Psoas muscle (tissue), 8 donors: ENCODE results near the gene TOMM40L. TPM values are rescaled to one million over a fixed set of nuclear protein-coding genes. Genes with fewer than 3 reads are reported as not detected.

Experiments
- ATAC-seq, 4 donors: fragments of 200-7000 bp; cut with Tn5 transposase; one replicate each; pipeline ENCODE4 v1.9.1; 2020; ENCODE audit warnings: moderate library complexity in 3 of 4, mild to moderate bottlenecking in 2 of 4
- DNase-seq, 2 donors: peaks; one replicate each; pipeline ENCODE4 v3.0.0-alpha.2; 2020
- H3K27ac ChIP-seq: fragments of 200-600 bp; one replicate; pipeline ENCODE4 v1.8.0; 2022
- H3K27me3 ChIP-seq, 3 donors: fragments of 200-600 bp in 1 of 3; one replicate each; pipeline versions ENCODE4 v1.6.1 to v1.8.0; 2013 to 2022; ENCODE audit warnings: low read length in 2 of 3, mild to moderate bottlenecking in 2 of 3, moderate library complexity in 1 of 3; ENCODE audit not compliant: insufficient read depth in 3 of 3
- H3K36me3 ChIP-seq, 2 donors: fragments of 200-600 bp in 1 of 2; one replicate each; pipeline versions ENCODE4 v1.6.1 to v1.8.0; 2013 to 2022; ENCODE audit warnings: low read depth in 1 of 2, mild to moderate bottlenecking in 1 of 2, moderate library complexity in 1 of 2; ENCODE audit not compliant: insufficient read depth in 1 of 2
- H3K4me1 ChIP-seq: fragments of 200-600 bp; one replicate; pipeline ENCODE4 v1.8.0; 2022
- H3K4me3 ChIP-seq: fragments of 200-600 bp; one replicate; pipeline ENCODE4 v1.8.0; 2022; ENCODE audit warnings: mild to moderate bottlenecking
- H3K9me3 ChIP-seq: fragments of 200-600 bp; one replicate; pipeline ENCODE4 v1.8.0; 2022
- CTCF ChIP-seq: fragments of 200-600 bp; IDR thresholded peaks from one replicate; pipeline ENCODE4 v1.8.0; 2022; ENCODE audit warnings: antibody characterized with exemption
- WGBS, 3 donors: extraction: QIAGEN DNeasy Blood & Tissue Kit; methylation state at CpG; one replicate each; pipeline versions ENCODE4 v1.1.6 to v1.1.7; 2013; 5-methylcytosine and 5-hydroxymethylcytosine counted together
- intact Hi-C, 2 donors: fragments of 100-400 bp; cut with DNase I; formaldehyde crosslinking; loops; one replicate each; pipeline versions ENCODE4 v1.11.0 to v1.14.2; 2022
- polyA plus RNA-seq, 3 donors: library from polyadenylated mRNA; stranded (reverse); fragments of 200-250 nt; gene quantifications; one replicate each; pipeline ENCODE4 v1.2.3, GENCODE V29; 2013
- total RNA-seq, 4 donors: library from RNA; stranded (reverse); fragmentation: NEBNext Ultra II Directional in 2 of 4; extraction: Animal tissue kit (Norgen Biotek cat#: 25700) in 2 of 4; gene quantifications; one replicate each; pipeline versions ENCODE4 v1.2.1 to v1.2.4, GENCODE V29; 2021 to 2023
- donor health status: healthy with polysubstance abuse.
- donor health status: DM: no; HTN: no; CAD: no; lungs with moderate emphysema.
- donor health status: Bipolar disorder and iron deficiency.
- donor health status: healthy.
- donor health status: DM: yes; HTN: yes; CAD: no.
- donor health status: DM: no; HTN: no; CAD: no.
- donor health status: DM: no; HTN: no; CAD: no.
- donor health status: DM: yes; HTN: yes; CAD: no.

The TOMM40L gene
- total and polyA plus RNA-seq, 7 donors, result 10.0 to 39.2 (median 27.9) TPM

- H3K4me3 ChIP-seq, result peak overlapping the region; percentile 64
- no peaks in the 10 kb centered on the region for H3K27me3 ChIP-seq
- ATAC-seq (no peak), DNase-seq (no peak)
- no peaks in the 10 kb centered on the region for H3K36me3 ChIP-seq
- 90 to 94% (median 90%) methylated on average over 7 of the region's 7 CpGs for WGBS, 3 donors
- no peak for TF ChIP-seq CTCF
- intact Hi-C loops, result no loop called here
- H3K4me1 ChIP-seq, result peaks cover 16% of the 10 kb centered on the region
- H3K27ac ChIP-seq, result peak overlapping the region; percentile 78
- H3K9me3 ChIP-seq, result no peaks in the 10 kb centered on the region
Observed at GRCh38 chr1:161196111-161196510, 29.7 kb upstream of the TOMM40L start.

GRCh38 chr1:161196521-161197451 lies 29.1 kb upstream of the TOMM40L start:
- no peaks in the 10 kb centered on the region for H3K9me3 ChIP-seq
- H3K4me3 ChIP-seq, result peak overlapping the region; percentile 64
- TF ChIP-seq CTCF, result no peak
- no peaks in the 10 kb centered on the region for H3K27me3 ChIP-seq
- ATAC-seq (no peak), DNase-seq (peak; percentile 52 to 70)
- peaks cover 16% of the 10 kb centered on the region for H3K4me1 ChIP-seq
- peak overlapping the region; percentile 78 for H3K27ac ChIP-seq
- H3K36me3 ChIP-seq, result no peaks in the 10 kb centered on the region
- intact Hi-C loops, result no loop called here
- WGBS, 3 donors, result 70 to 73% (median 70%) methylated on average over 26 to 27 of the region's 27 CpGs

GRCh38 chr1:161197560-161198193 lies 28.2 kb upstream of the TOMM40L start:
- TF ChIP-seq CTCF, result no peak
- Histone ChIP-seq H3K27ac (peak overlapping the region; percentile 78), H3K4me1 (peaks cover 16% of the 10 kb centered on the region), H3K4me3 (peak overlapping the region; percentile 64), H3K36me3 (no peaks in the 10 kb centered on the region), H3K9me3 (no peaks in the 10 kb centered on the region), H3K27me3 (no peaks in the 10 kb centered on the region)
- DNase-seq (no peak), ATAC-seq (no peak)
- intact Hi-C loops, result no loop called here
- WGBS, 3 donors, result 52 to 57% (median 56%) methylated on average over 7 to 11 of the region's 11 CpGs

- DNase-seq (peak; percentile 59 to 76), ATAC-seq (peak in 3 of 4 donors; percentile 7 to 21 (median 10))
- Histone ChIP-seq H3K4me1 (peaks cover 22% of the 10 kb centered on the region), H3K36me3 (peaks cover 0 to 2% of the 10 kb centered on the region in 2 donors), H3K4me3 (peak overlapping the region; percentile 64), H3K27ac (peak overlapping the region; percentile 78), H3K9me3 (no peaks in the 10 kb centered on the region), H3K27me3 (no peaks in the 10 kb centered on the region)
- TF ChIP-seq CTCF, result no peak
- 8 to 9% (median 8%) methylated on average over 20 of the region's 20 CpGs for WGBS, 3 donors
- intact Hi-C loops, result no loop called here
Observed at GRCh38 chr1:161198194-161198896, 27.5 kb upstream of the TOMM40L start.
